Smooth muscle cell (in vitro differentiated cells): Measurements from ENCODE around the gene TPCN2. TPM values are rescaled to one million over a fixed set of nuclear protein-coding genes. Genes with fewer than 3 reads are reported as not detected.

ENCODE experiments used
- DNase-seq: peaks from one replicate; lab custom pipeline; 2025; ENCODE audit not compliant: unreplicated experiment; lab: John Stamatoyannopoulos, UW
- H2AFZ ChIP-seq: fragments of 200-600 bp; sonication (generic); 2 replicates; pipeline ENCODE4 v1.6.0; 2016; ENCODE audit warnings: antibody characterized with exemption, low read depth, mild to moderate bottlenecking
- H3F3A ChIP-seq: fragments of 200-600 bp; sonication (generic); 2 replicates; pipeline ENCODE4 v1.6.0; 2017; ENCODE audit warnings: antibody characterized with exemption, low read depth
- H3K27ac ChIP-seq: fragments of 200-600 bp; sonication (generic); 2 replicates; pipeline ENCODE4 v1.5.1; 2016; ENCODE audit warnings: low read depth, mild to moderate bottlenecking
- H3K27me3 ChIP-seq: fragments of 200-600 bp; sonication (generic); 2 replicates; pipeline ENCODE4 v1.6.1; 2016; ENCODE audit warnings: low read depth, mild to moderate bottlenecking
- H3K36me3 ChIP-seq: fragments of 200-600 bp; sonication (generic); 2 replicates; pipeline ENCODE4 v1.5.1; 2016; ENCODE audit warnings: low read depth
- H3K4me1 ChIP-seq: fragments of 200-600 bp; sonication (generic); 2 replicates; pipeline ENCODE4 v1.5.1; 2016; ENCODE audit warnings: low read depth
- H3K4me2 ChIP-seq: fragments of 200-600 bp; sonication (generic); 2 replicates; pipeline ENCODE4 v1.6.0; 2016; ENCODE audit warnings: mild to moderate bottlenecking
- H3K4me3 ChIP-seq: fragments of 200-600 bp; sonication (generic); 2 replicates; pipeline ENCODE4 v1.5.1; 2016; ENCODE audit warnings: mild to moderate bottlenecking
- H3K79me2 ChIP-seq: fragments of 200-600 bp; sonication (generic); 2 replicates; pipeline ENCODE4 v1.6.0; 2016; ENCODE audit warnings: low read depth, mild to moderate bottlenecking
- H3K9ac ChIP-seq: fragments of 200-600 bp; sonication (generic); 2 replicates; pipeline ENCODE4 v1.6.0; 2016; ENCODE audit warnings: low read depth
- H3K9me3 ChIP-seq: fragments of 200-600 bp; sonication (generic); replicated peaks from 2 replicates; pipeline ENCODE4 v1.5.1; 2016; ENCODE audit warnings: low read depth
- H4K20me1 ChIP-seq: fragments of 200-600 bp; sonication (generic); 2 replicates; pipeline ENCODE4 v1.6.0; 2016; ENCODE audit warnings: low read depth
- CTCF ChIP-seq: fragments of 200-600 bp; sonication (generic); IDR thresholded peaks from 2 replicates; pipeline ENCODE4 v1.5.1; 2017; ENCODE audit warnings: borderline replicate concordance, mild to moderate bottlenecking, antibody characterized with exemption; ENCODE audit not compliant: insufficient read depth, poor library complexity, severe bottlenecking
- WGBS: methylation state at CpG from one replicate; pipeline ENCODE4 v1.1.7; 2016; ENCODE audit warnings: low lambda C conversion rate; 5-methylcytosine and 5-hydroxymethylcytosine counted together
- polyA plus RNA-seq: library from polyadenylated mRNA; unstranded; fragments of >200 nt; fragmentation: Nextera tagmentation; extraction: Ambion mirVana; gene quantifications from 2 replicates; pipeline ENCODE4 v1.2.1, GENCODE V29; 2016
- total RNA-seq: library from RNA; depleted of rRNA; stranded (reverse); fragments of >200 nt; gene quantifications from 2 replicates; pipeline ENCODE4 v1.2.3, GENCODE V29; 2014

TPCN2 gene
- total and polyA plus RNA-seq, 2 experiments from 2014 or later, result 7.4 to 10.5 TPM

DNA sequence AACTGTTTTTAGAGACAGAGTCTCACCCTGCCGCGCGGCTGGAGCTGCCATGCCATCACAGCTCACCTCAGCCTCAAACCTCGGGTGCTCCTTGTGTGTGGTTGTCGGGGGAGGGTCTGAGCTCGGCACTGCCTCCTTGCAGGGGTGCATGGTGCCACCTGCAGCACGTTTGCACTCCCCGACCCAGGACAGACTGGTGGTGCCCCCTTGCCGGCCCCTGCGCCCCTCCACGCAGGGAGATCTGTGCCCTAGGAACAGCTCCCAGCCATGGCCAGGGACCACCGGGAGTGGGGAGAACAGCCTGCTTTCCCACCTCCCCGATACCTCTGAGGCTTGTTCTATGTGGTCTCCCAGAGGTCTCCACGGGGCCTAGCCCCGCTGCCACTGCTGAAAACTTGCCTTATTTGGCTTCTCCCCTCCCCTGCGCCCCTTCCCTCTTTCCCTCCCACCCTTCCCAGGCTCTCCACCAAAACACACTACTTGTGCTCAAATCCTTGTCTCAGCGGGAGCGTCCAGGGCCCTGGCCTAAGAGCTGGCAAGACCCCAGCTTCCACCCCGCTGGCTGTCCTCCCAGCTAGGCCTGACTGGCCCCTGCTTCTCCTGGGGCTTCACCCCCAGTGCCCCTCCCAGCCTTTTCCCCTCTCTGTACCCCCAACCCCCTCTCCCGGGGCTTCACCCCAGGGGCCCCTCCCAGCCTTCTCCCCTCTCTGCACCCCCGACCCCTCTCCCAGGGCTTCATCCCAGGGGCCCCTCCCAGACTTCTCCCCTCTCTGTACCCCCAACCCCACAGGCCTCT lies 13.4 kb upstream of the TPCN2 start:
- Histone ChIP-seq H3K9ac (no peak overlapping the region), H3K4me2 (no peak overlapping the region), H3K27ac (no peak overlapping the region), H3K4me1 (no peaks in the 10 kb centered on the region), H4K20me1 (no peaks in the 10 kb centered on the region), H3K79me2 (no peaks in the 10 kb centered on the region), H3K36me3 (no peaks in the 10 kb centered on the region), H3K9me3 (no peaks in the 10 kb centered on the region), H3K27me3 (no peaks in the 10 kb centered on the region), H3F3A (no peaks in the 10 kb centered on the region), H2AFZ (no peak overlapping the region), H3K4me3 (no peak overlapping the region)
- WGBS, result 88% methylated on average over 15 of the region's 21 CpGs
- no peak for DNase-seq
- TF ChIP-seq CTCF, result no peak

- no peak for DNase-seq
- no peak overlapping the region for H2AFZ ChIP-seq
- H3K4me2 ChIP-seq, result no peak overlapping the region
- no peak overlapping the region for H3K27ac ChIP-seq
- no peaks in the 10 kb centered on the region for H3K27me3 ChIP-seq
- no peaks in the 10 kb centered on the region for H3F3A ChIP-seq
- no peak overlapping the region for H3K4me3 ChIP-seq
- no peaks in the 10 kb centered on the region for H3K9me3 ChIP-seq
- no peaks in the 10 kb centered on the region for H3K4me1 ChIP-seq
- H3K36me3 ChIP-seq, result no peaks in the 10 kb centered on the region
- H3K79me2 ChIP-seq, result no peaks in the 10 kb centered on the region
- TF ChIP-seq CTCF, result no peak
- H4K20me1 ChIP-seq, result no peaks in the 10 kb centered on the region
- no peak overlapping the region for H3K9ac ChIP-seq
- WGBS, result 93% methylated on average over 11 of the region's 11 CpGs
These were observed 12.8 kb upstream of the TPCN2 start for GRCh38 chr11:69035946-69036340.

DNA sequence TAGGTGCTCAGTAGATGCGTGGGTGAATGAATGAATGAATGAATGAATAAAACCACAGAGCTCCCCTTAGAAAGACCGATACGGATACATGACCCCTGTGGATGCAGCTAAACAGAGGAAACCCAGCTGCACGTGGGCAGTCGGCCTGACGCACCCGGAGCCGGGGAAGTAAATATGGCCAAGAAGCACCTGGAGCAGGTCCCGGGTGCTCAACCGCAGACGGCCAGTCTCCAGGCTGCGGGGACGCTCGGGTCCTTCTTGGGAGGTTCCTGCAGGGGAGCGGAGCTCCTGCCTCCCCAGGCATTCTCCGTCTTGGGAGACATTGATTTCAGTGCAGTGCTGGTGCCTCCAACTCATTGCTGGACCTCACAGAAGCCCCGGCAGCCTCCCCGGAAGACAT lies 11.7 kb upstream of the TPCN2 start:
- Histone ChIP-seq H3K79me2 (no peaks in the 10 kb centered on the region), H4K20me1 (no peaks in the 10 kb centered on the region), H3K9me3 (no peaks in the 10 kb centered on the region), H2AFZ (no peak overlapping the region), H3K27ac (no peak overlapping the region), H3K4me2 (no peak overlapping the region), H3K27me3 (no peaks in the 10 kb centered on the region), H3F3A (no peaks in the 10 kb centered on the region), H3K36me3 (no peaks in the 10 kb centered on the region), H3K9ac (no peak overlapping the region), H3K4me1 (no peaks in the 10 kb centered on the region), H3K4me3 (no peak overlapping the region)
- DNase-seq, result no peak
- TF ChIP-seq CTCF, result no peak
- 94% methylated on average over 18 of the region's 18 CpGs for WGBS

GRCh38 chr11:69037544-69037943 lies 11.2 kb upstream of the TPCN2 start:
- H3K4me1 ChIP-seq, result no peaks in the 10 kb centered on the region
- H3K9me3 ChIP-seq, result no peaks in the 10 kb centered on the region
- no peak for TF ChIP-seq CTCF
- no peak for DNase-seq
- no peaks in the 10 kb centered on the region for H3K36me3 ChIP-seq
- no peaks in the 10 kb centered on the region for H4K20me1 ChIP-seq
- no peak overlapping the region for H3K9ac ChIP-seq
- no peaks in the 10 kb centered on the region for H3K27me3 ChIP-seq
- 89% methylated on average over 8 of the region's 8 CpGs for WGBS
- no peak overlapping the region for H2AFZ ChIP-seq
- no peak overlapping the region for H3K4me2 ChIP-seq
- H3K27ac ChIP-seq, result no peak overlapping the region
- no peaks in the 10 kb centered on the region for H3K79me2 ChIP-seq
- H3K4me3 ChIP-seq, result no peak overlapping the region
- no peaks in the 10 kb centered on the region for H3F3A ChIP-seq
